HUES64 (cell line): Measurements from ENCODE around the gene RHNO1.
"Not testable (repeated sequence)": the region's sequence is repeated elsewhere in the genome, so short reads cannot be mapped to it uniquely, and the experiment has no call there.

Experiments
- H3K27ac ChIP-seq: 2 replicates; pipeline ENCODE4 v1.7.0; 2013; ENCODE audit warnings: low read depth, low read length, inconsistent platforms
- H3K27me3 ChIP-seq: 2 replicates; pipeline ENCODE4 v1.6.1; 2013; ENCODE audit warnings: mild to moderate bottlenecking, low read length; ENCODE audit not compliant: insufficient read depth
- H3K36me3 ChIP-seq: 2 replicates; pipeline ENCODE4 v1.6.1; 2013; ENCODE audit warnings: mild to moderate bottlenecking, low read length; ENCODE audit not compliant: insufficient read depth
- H3K4me1 ChIP-seq: 2 replicates; pipeline ENCODE4 v1.6.1; 2013; ENCODE audit warnings: mild to moderate bottlenecking, low read length, moderate library complexity; ENCODE audit not compliant: insufficient read depth
- H3K4me3 ChIP-seq: 2 replicates; pipeline ENCODE4 v1.5.1; 2013; ENCODE audit warnings: mild to moderate bottlenecking, low read length, moderate library complexity
- H3K9ac ChIP-seq: 2 replicates; pipeline ENCODE4 v1.6.1; 2013; ENCODE audit warnings: mild to moderate bottlenecking, low read depth, low read length
- H3K9me3 ChIP-seq: 2 replicates; pipeline ENCODE4 v1.6.1; 2013; ENCODE audit warnings: low read depth, low read length; ENCODE audit not compliant: insufficient read depth
- WGBS: fragments of 150-250, 120-280 bp; methylation state at CpG from one replicate; pipeline ENCODE4 v1.1.7; 2013; ENCODE audit warnings: missing lambda C conversion rate; 5-methylcytosine and 5-hydroxymethylcytosine counted together

The RHNO1 gene

GRCh38 chr12:2858944-2859421 is 18.0 kb upstream of the RHNO1 start:
- Histone ChIP-seq H3K27me3 (no peaks in the 10 kb centered on the region), H3K27ac (no peak overlapping the region), H3K36me3 (peaks cover 59% of the 10 kb centered on the region), H3K4me1 (no peaks in the 10 kb centered on the region), H3K4me3 (no peak overlapping the region), H3K9me3 (no peaks in the 10 kb centered on the region), H3K9ac (no peak overlapping the region)
- WGBS: 93% methylated on average over 12 of the region's 12 CpGs

DNA sequence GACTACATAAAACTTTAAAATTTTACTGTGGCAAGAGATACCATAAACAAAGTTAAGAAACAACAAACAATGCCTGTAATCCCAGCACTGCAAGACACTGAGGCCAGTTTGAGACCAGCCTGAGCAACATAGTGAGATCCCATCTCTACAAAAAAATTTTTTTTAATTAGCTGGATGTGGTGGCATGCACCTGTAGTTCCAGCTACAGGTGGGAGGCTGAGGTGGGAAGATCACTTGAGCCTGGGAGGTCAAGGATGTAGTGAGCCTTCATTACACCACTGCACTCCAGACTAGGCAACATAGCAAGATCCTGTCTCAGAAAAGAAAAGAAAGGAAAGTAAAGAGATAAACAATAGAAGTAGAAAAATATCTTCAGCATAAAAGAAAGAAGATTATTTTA is 16.9 kb upstream of the RHNO1 start:
- H3K27me3 ChIP-seq: no peaks in the 10 kb centered on the region
- H3K36me3 ChIP-seq: peaks cover 71% of the 10 kb centered on the region
- no peak overlapping the region for H3K27ac ChIP-seq
- no peak overlapping the region for H3K9ac ChIP-seq
- H3K4me1 ChIP-seq: no peaks in the 10 kb centered on the region
- H3K9me3 ChIP-seq: no peaks in the 10 kb centered on the region
- no peak overlapping the region for H3K4me3 ChIP-seq

DNA sequence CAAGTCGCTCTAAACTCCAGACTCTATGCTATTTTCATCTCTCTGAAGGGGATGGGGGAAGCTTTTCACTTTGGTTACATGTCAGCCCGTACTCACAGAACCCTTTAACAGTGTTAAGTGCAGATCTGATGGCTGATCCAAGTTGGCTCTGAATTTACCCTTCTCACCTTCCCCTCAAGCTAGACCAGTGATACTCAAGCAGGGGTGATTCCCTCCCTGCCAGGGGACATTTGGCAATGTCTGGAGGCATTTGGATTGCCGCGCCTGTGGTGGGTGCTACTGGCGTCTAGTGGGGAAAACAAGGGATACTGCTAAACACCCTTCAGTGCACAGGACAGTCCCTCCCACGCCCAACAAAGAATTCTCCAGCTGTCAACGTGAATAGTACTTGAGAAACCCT is 14.1 kb upstream of the RHNO1 start:
- no peaks in the 10 kb centered on the region for H3K9me3 ChIP-seq
- H3K27ac ChIP-seq: no peak overlapping the region
- H3K9ac ChIP-seq: no peak overlapping the region
- WGBS: 96% methylated on average over 6 of the region's 7 CpGs
- H3K4me3 ChIP-seq: no peak overlapping the region
- no peaks in the 10 kb centered on the region for H3K27me3 ChIP-seq
- no peaks in the 10 kb centered on the region for H3K4me1 ChIP-seq
- H3K36me3 ChIP-seq: peaks cover 91% of the 10 kb centered on the region

DNA sequence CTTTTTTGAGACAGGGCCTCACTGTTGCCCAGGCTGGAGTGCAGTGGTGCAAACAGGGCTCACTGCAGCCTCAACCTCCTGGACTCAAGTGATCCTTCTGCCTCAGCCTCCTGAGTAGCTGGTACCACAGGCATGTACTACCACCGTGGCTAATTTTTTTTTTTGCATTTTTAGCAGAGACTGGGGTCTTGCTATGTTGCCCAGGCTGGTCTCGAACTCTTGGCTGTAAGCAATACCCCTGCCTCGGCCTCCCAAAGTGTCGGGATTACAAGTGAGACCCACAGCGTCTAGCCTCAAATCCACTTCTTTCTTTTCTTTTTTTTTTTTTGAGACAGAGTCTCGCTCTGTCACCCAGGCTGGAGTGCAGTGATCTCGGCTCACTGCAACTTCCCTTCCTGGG is 13.6 kb upstream of the RHNO1 start:
- H3K4me1 ChIP-seq, H3K27me3 ChIP-seq, H3K9ac ChIP-seq, H3K9me3 ChIP-seq, H3K4me3 ChIP-seq, H3K27ac ChIP-seq: not testable (repeated sequence)
- 95% methylated on average over 7 of the region's 7 CpGs for WGBS
- H3K36me3 ChIP-seq: peaks cover 91% of the 10 kb centered on the region

GRCh38 chr12:2864198-2864597 is 12.8 kb upstream of the RHNO1 start:
- Histone ChIP-seq H3K27me3 (no peaks in the 10 kb centered on the region), H3K36me3 (peaks cover 91% of the 10 kb centered on the region), H3K4me3 (no peak overlapping the region), H3K9me3 (no peaks in the 10 kb centered on the region), H3K4me1 (no peaks in the 10 kb centered on the region), H3K9ac (no peak overlapping the region), H3K27ac (no peak overlapping the region)
- 96% methylated on average over 9 of the region's 9 CpGs for WGBS

- H3K36me3 ChIP-seq: peaks cover 86% of the 10 kb centered on the region
- not testable (repeated sequence) for H3K27me3 ChIP-seq, H3K9me3 ChIP-seq, H3K4me1 ChIP-seq, H3K4me3 ChIP-seq, H3K9ac ChIP-seq, H3K27ac ChIP-seq
- WGBS: 90% methylated on average over 8 of the region's 9 CpGs
These were observed 7.9 kb upstream of the RHNO1 start for GRCh38 chr12:2868986-2869632.

- Histone ChIP-seq H3K27me3 (no peaks in the 10 kb centered on the region), H3K9me3 (no peaks in the 10 kb centered on the region), H3K27ac (peak overlapping the region; percentile 73), H3K36me3 (peaks cover 46% of the 10 kb centered on the region), H3K4me1 (peaks cover 11% of the 10 kb centered on the region), H3K9ac (peak overlapping the region; percentile 96), H3K4me3 (peak overlapping the region; percentile 99)
- 3% methylated on average over 38 of the region's 38 CpGs for WGBS
These were observed 484 bp upstream of the RHNO1 start for GRCh38 chr12:2876431-2877046.

DNA sequence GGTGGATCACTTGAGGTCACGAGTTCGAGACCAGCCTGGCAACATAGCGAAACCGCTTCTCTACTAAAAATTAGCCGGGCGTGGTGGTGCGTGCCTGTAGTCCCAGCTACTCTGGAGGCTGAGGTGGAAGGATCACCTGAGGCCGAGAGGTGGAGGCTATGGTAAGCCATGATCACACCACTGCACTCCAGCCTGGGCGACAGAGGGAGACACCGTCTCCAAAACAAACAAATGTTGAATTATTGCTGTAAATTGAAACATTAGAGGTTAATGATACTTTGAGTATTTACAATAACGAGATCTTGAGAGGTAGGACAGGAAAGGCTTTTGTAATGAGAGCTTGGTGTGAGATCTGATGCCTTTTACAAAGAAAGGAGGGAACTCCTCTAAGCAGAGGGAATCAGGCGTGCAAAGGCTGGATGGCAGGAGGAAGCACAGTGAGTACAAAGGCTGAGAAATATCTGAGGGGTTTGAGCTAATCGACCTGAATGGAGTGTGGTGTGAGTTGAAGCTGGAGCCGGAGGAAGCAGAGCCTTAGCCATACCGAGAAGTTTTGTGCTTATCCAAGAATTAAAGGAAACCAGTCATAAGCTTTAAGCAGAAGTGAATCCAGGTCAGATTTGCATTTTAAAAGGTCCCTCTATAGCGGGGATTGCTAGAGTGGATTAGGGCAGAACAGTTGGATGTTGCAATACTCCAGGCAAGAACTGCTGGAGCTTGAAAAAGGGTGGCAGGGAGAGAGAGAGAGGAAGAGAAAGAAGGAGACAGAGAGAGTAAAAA is 1.1 kb downstream of the RHNO1 start:
- Histone ChIP-seq H3K27ac (peak overlapping the region; percentile 73), H3K36me3 (peaks cover 30% of the 10 kb centered on the region), H3K4me3 (peak overlapping the region; percentile 99), H3K9ac (peak overlapping the region; percentile 96), H3K4me1 (peaks cover 11% of the 10 kb centered on the region), H3K9me3 (no peaks in the 10 kb centered on the region), H3K27me3 (no peaks in the 10 kb centered on the region)
- 18% methylated on average over 16 of the region's 16 CpGs for WGBS

- 96% methylated on average over 3 of the region's 3 CpGs for WGBS
- peaks cover 17% of the 10 kb centered on the region for H3K36me3 ChIP-seq
- H3K27me3 ChIP-seq: no peaks in the 10 kb centered on the region
- H3K27ac ChIP-seq: no peak overlapping the region
- no peak overlapping the region for H3K9ac ChIP-seq
- no peak overlapping the region for H3K4me3 ChIP-seq
- H3K4me1 ChIP-seq: peaks cover 14% of the 10 kb centered on the region
- H3K9me3 ChIP-seq: no peaks in the 10 kb centered on the region
These were observed 2.8 kb downstream of the RHNO1 start for GRCh38 chr12:2879853-2880252.

DNA sequence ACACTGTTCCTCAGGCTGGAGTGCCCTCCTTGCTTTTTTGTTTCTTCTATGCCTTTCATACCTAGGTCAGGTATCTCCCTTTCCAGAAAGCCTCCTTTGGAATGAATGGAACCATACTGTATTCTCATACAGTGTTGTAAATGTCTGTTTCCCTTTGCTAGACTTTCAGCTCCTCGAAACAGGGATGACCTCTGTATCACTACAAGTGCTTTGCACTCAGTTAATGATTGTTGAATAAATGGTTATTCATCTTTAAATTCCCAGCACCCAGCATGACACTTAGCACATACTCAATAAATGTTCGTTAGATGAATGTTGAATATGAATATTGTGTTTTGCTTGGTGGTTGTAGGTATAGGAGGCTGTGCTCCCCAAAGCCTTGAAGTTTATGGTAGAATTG is 7.8 kb downstream of the RHNO1 start:
- H3K9ac ChIP-seq: no peak overlapping the region
- no peaks in the 10 kb centered on the region for H3K27me3 ChIP-seq
- WGBS: 83% methylated on average over 2 of the region's 2 CpGs
- H3K36me3 ChIP-seq: peaks cover 39% of the 10 kb centered on the region
- peaks cover 5% of the 10 kb centered on the region; the same call in 1 of the 2 replicates for H3K4me1 ChIP-seq
- peak overlapping the region; percentile 43; the same call in 1 of the 2 replicates for H3K27ac ChIP-seq
- no peak overlapping the region for H3K4me3 ChIP-seq
- H3K9me3 ChIP-seq: no peaks in the 10 kb centered on the region

GRCh38 chr12:2886768-2887450 is 9.9 kb downstream of the RHNO1 start:
- Histone ChIP-seq H3K27me3 (no peaks in the 10 kb centered on the region), H3K4me1 (peaks cover 5% of the 10 kb centered on the region; the same call in 1 of the 2 replicates), H3K4me3 (no peak overlapping the region), H3K9ac (no peak overlapping the region), H3K9me3 (no peaks in the 10 kb centered on the region), H3K27ac (no peak overlapping the region), H3K36me3 (peaks cover 34% of the 10 kb centered on the region)
- 96% methylated on average over 10 of the region's 10 CpGs for WGBS
